22Rv1 (cell line): ENCODE measurements around the gene APOBEC2.

Experiments
- CTCF ChIP-seq: fragments of 450-650 bp; IDR thresholded peaks from 2 replicates; pipeline ENCODE4 v1.5.1; 2017; ENCODE audit warnings: mild to moderate bottlenecking
- ZFX ChIP-seq: fragments of 450-650 bp; IDR thresholded peaks from 2 replicates; pipeline ENCODE4 v1.6.1; 2017; ENCODE audit warnings: antibody characterized with exemption, borderline replicate concordance

- peak; percentile 30 for TF ChIP-seq CTCF
- no peak for TF ChIP-seq ZFX
These were observed 31.2 kb upstream of the APOBEC2 start for GRCh38 chr6:41021832-41022231.
